ENCODE data around the gene NFIC. TPM values are rescaled to one million over a fixed set of nuclear protein-coding genes. Genes with fewer than 3 reads are reported as not detected.
"Not testable (repeated sequence)": the region's sequence is repeated elsewhere in the genome, so short reads cannot be mapped to it uniquely, and the experiment has no call there.

Gene NFIC
- polyA plus RNA-seq, 2 of the 4 experiments (the other 2 are of a cell fraction), result 2.6 to 34.9 TPM

DNA sequence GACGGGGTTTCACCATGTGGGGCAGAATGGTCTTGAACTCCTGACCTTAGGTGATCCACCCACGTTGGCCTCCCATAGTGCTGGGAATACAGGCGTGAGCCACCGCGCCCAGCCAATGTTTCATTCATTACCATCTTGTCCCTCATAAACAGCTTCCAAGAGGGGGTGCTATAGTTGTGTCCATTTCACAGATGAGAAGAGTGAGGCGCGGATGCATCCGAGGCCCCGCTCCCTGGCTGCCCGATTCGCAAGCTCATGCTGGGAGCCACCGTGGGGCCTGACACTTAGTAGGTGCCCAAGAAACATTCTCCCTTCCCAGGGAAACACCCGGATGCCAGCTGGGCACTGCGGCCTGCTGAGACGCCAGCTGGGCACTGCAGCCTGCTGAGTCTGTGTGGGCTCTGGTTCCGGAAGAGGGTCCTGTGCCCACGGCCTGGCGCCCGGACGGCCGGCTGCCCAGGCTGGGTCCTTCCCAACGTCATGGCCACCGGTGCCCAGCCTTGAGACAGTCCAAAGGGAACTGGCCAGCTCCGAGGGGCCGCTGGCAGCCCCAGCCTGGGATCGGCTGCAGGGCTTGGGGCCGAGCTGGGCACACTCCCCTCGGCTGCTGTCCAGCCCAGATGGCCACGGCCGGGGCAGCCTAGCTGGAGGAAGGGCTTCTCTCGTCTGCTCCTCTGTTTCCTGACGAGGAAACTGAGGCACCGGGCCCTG is 54.7 kb downstream of the NFIC start:
- ATAC-seq, result no peak
- no peak for FAIRE-seq
- no peak overlapping the region for H3K4me3 ChIP-seq
- H3K9me3 ChIP-seq, result no peaks in the 10 kb centered on the region
- ChIA-PET POLR2A (no interaction called here), CTCF (interaction anchor here (0.5 to 5.6 kb wide), 8 partner anchors 8 to 64 kb away, joined by 3 to 39 read pairs (median 4); no protein-coding TSS in a partner anchor)
- H3K27ac ChIP-seq, result no peak overlapping the region
- DNase-seq (ENCODE audit: low read depth in 1 of 2, low spot score in 1 of 2), result no peak
- no peaks in the 10 kb centered on the region for H3K4me1 ChIP-seq
- no peak for TF ChIP-seq FOSL2 (IDR thresholded peaks at IDR 0.05)
- TF ChIP-seq FOSL2 (CRISPR knock-in tag; IDR thresholded peaks at IDR 0.05), result no peak
- TF ChIP-seq SREBF2 (IDR thresholded peaks at IDR 0.05), result no peak
- TF ChIP-seq ZFP36 (IDR thresholded peaks at IDR 0.05; ENCODE audit: borderline replicate concordance, partially characterized antibody), result no peak
- TF ChIP-seq GATA3 (IDR thresholded peaks at IDR 0.05; ENCODE audit: borderline replicate concordance), result no peak
- no peak overlapping the region for H3K4me2 ChIP-seq
- WGBS (ENCODE audit: missing lambda C conversion rate), result 91% methylated on average over 17 of the region's 33 CpGs

DNA sequence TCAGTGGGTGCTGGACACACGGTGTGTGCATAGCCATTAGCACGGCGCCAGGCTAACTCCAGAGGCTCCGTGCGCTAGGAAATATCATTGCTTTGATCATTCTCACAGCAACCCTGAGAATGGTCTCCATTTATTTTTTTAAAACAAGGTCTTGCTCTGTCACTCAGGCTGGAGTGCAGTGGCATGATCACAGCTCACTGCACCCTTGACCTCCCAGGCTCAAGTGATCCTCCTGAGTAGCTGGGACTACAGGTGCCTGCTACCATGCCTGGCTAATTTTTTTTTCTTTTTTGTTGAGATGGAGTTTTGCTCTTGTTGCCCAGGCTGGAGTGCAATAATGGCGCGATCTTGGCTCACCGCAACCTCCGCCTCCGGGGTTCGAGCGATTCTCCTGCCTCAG is 55.3 kb downstream of the NFIC start:
- POLR2A ChIA-PET; H3K4me2 ChIP-seq; FAIRE-seq; H3K27ac ChIP-seq; DNase-seq (ENCODE audit: low read depth in 1 of 2, low spot score in 1 of 2); H3K4me1 ChIP-seq; H3K4me3 ChIP-seq; H3K9me3 ChIP-seq: not testable (repeated sequence)
- 95% methylated on average over 12 of the region's 12 CpGs for WGBS (ENCODE audit: missing lambda C conversion rate)
- CTCF ChIA-PET, result interaction anchor here (1.0 to 5.6 kb wide), 3 partner anchors 8 to 13 kb away, joined by 3 to 39 read pairs (median 6); no protein-coding TSS in a partner anchor
- ATAC-seq, result peak in 1 of 2 experiments; percentile 22; a peak in 1 of 6 replicates

- CTCF ChIA-PET, result interaction anchor here (1.8 kb wide), 1 partner anchor 9 kb away, joined by 4 read pairs; no protein-coding TSS in a partner anchor
- DNase-seq (ENCODE audit: low read depth in 1 of 2, low spot score in 1 of 2) (no peak), FAIRE-seq (no peak), ATAC-seq (no peak)
- 91% methylated on average over 24 of the region's 29 CpGs for WGBS (ENCODE audit: missing lambda C conversion rate)
- TF ChIP-seq HOXA7 (CRISPR knock-in tag; IDR thresholded peaks at IDR 0.05), result no peak
- peak; percentile 65 for TF ChIP-seq MAFK (IDR thresholded peaks at IDR 0.05; ENCODE audit: partially characterized antibody)
- H3K4me1 ChIP-seq, result no peaks in the 10 kb centered on the region
- H3K4me3 ChIP-seq, result no peak overlapping the region
- no peak overlapping the region for H3K27ac ChIP-seq
- no peak overlapping the region for H3K4me2 ChIP-seq
- no peaks in the 10 kb centered on the region for H3K9me3 ChIP-seq
- POLR2A ChIA-PET, result no interaction called here
Observed at GRCh38 chr19:3423183-3423829, 56.9 kb downstream of the NFIC start.

DNA sequence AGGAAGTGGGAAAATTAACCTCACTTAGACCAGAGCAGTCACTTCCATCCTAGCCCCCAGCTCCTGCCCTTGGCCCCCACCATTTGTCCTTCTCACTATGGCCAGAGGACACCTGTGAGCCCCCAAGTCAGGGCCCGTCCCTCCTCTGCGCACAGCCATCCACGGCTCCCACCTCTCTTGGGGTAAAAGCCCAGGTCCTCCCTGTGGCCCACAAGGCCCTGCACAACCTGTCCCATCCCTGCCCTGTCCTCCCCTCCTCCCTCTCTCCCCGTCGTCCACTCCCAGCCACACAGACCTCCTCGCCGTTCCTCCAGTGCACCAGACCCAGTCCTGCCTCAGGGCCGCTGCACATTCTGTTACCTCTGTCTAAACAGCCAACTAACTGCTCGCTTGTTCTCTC is 60.0 kb downstream of the NFIC start:
- Histone ChIP-seq H3K4me2 (no peak overlapping the region), H3K9me3 (no peaks in the 10 kb centered on the region), H3K27ac (no peak overlapping the region), H3K4me3 (no peak overlapping the region), H3K4me1 (peaks cover 13% of the 10 kb centered on the region)
- CTCF ChIA-PET, result interaction anchor here (0.9 kb wide), 1 partner anchor 45 kb away, joined by 3 read pairs; no protein-coding TSS in a partner anchor
- 97% methylated on average over 9 of the region's 9 CpGs for WGBS (ENCODE audit: missing lambda C conversion rate)
- FAIRE-seq (no peak), ATAC-seq (no peak), DNase-seq (ENCODE audit: low read depth in 1 of 2, low spot score in 1 of 2) (no peak)
- TF ChIP-seq POLR2AphosphoS2 (conservative IDR thresholded peaks at IDR 0.05; ENCODE audit: low read length) (no peak), FOSL2 (IDR thresholded peaks at IDR 0.05) (no peak), FOSL2 (CRISPR knock-in tag; IDR thresholded peaks at IDR 0.05) (no peak), EHMT2 (IDR thresholded peaks at IDR 0.05; ENCODE audit: low read depth) (no peak), CEBPB (IDR thresholded peaks at IDR 0.05) (no peak), HEYL (CRISPR knock-in tag; IDR thresholded peaks at IDR 0.05) (no peak), HOXA7 (CRISPR knock-in tag; IDR thresholded peaks at IDR 0.05) (no peak), NR3C1 (IDR thresholded peaks at IDR 0.05) (no peak), RNF2 (IDR thresholded peaks at IDR 0.05; ENCODE audit: borderline replicate concordance, low read depth) (no peak), JUNB (IDR thresholded peaks at IDR 0.05) (no peak), KDM5A (IDR thresholded peaks at IDR 0.05) (no peak), E2F6 (IDR thresholded peaks at IDR 0.05; ENCODE audit: borderline replicate concordance, low read depth) (no peak), ZFP36 (IDR thresholded peaks at IDR 0.05; ENCODE audit: borderline replicate concordance, partially characterized antibody) (no peak), ZNF302 (CRISPR knock-in tag; IDR thresholded peaks at IDR 0.05) (no peak)
- TF ChIP-seq, protein P1, sequence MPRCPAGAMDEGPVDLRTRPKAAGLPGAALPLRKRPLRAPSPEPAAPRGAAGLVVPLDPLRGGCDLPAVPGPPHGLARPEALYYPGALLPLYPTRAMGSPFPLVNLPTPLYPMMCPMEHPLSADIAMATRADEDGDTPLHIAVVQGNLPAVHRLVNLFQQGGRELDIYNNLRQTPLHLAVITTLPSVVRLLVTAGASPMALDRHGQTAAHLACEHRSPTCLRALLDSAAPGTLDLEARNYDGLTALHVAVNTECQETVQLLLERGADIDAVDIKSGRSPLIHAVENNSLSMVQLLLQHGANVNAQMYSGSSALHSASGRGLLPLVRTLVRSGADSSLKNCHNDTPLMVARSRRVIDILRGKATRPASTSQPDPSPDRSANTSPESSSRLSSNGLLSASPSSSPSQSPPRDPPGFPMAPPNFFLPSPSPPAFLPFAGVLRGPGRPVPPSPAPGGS (IDR thresholded peaks at IDR 0.05), result no peak
- TF ChIP-seq, protein P2, sequence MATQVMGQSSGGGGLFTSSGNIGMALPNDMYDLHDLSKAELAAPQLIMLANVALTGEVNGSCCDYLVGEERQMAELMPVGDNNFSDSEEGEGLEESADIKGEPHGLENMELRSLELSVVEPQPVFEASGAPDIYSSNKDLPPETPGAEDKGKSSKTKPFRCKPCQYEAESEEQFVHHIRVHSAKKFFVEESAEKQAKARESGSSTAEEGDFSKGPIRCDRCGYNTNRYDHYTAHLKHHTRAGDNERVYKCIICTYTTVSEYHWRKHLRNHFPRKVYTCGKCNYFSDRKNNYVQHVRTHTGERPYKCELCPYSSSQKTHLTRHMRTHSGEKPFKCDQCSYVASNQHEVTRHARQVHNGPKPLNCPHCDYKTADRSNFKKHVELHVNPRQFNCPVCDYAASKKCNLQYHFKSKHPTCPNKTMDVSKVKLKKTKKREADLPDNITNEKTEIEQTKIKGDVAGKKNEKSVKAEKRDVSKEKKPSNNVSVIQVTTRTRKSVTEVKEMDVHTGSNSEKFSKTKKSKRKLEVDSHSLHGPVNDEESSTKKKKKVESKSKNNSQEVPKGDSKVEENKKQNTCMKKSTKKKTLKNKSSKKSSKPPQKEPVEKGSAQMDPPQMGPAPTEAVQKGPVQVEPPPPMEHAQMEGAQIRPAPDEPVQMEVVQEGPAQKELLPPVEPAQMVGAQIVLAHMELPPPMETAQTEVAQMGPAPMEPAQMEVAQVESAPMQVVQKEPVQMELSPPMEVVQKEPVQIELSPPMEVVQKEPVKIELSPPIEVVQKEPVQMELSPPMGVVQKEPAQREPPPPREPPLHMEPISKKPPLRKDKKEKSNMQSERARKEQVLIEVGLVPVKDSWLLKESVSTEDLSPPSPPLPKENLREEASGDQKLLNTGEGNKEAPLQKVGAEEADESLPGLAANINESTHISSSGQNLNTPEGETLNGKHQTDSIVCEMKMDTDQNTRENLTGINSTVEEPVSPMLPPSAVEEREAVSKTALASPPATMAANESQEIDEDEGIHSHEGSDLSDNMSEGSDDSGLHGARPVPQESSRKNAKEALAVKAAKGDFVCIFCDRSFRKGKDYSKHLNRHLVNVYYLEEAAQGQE (IDR thresholded peaks at IDR 0.05), result no peak
- POLR2A ChIA-PET, result no interaction called here

- H3K4me2 ChIP-seq; FAIRE-seq; DNase-seq (ENCODE audit: low read depth in 1 of 2, low spot score in 1 of 2); H3K4me3 ChIP-seq; POLR2A ChIA-PET; ATAC-seq; H3K9me3 ChIP-seq: not testable (repeated sequence)
- H3K27ac ChIP-seq, result peak overlapping the region; percentile 70 to 81; a peak in 4 of 6 replicates
- H3K4me1 ChIP-seq, result peaks cover 17% of the 10 kb centered on the region
- CTCF ChIA-PET, result interaction anchor here (0.6 to 9.2 kb wide), 28 partner anchors 8 to 107 kb away, joined by 3 to 60 read pairs (median 7); partner anchors contain the start of gene SMIM24
- WGBS (ENCODE audit: missing lambda C conversion rate), result 86% methylated on average over 5 of the region's 5 CpGs
Observed at GRCh38 chr19:3430366-3430680, 63.9 kb downstream of the NFIC start.

All from A549 (cell line).